HepG2 (cell line): ENCODE data around the gene POLE3. TPM values are rescaled to one million over a fixed set of nuclear protein-coding genes. Genes with fewer than 3 reads are reported as not detected.

Experiments used
- ATAC-seq: fragments of 200-7000 bp; cut with Tn5 transposase; 3 replicates; pipeline ENCODE4 v1.9.1; 2020; ENCODE audit warnings: mild to moderate bottlenecking, moderate library complexity
- BruUV-seq: library from RNA; stranded (reverse); fragments of 400-500 nt; replicated peaks from 2 replicates; lab custom pipeline; 2021; lab: Mats Ljungman, UMichigan
- CTCF ChIA-PET: fragments of 300-600 bp; formaldehyde crosslinking; extraction: SDS; loops from one replicate; lab custom pipeline; 2021; ENCODE audit warnings: low total read pairs, inconsistent platforms, low intra/inter-chr PET ratio; lab: Yijun Ruan, JAX
- POLR2A ChIA-PET: fragments of 350-600 bp; sonication (Branson Sonifier 250); formaldehyde crosslinking; loops from one replicate; lab custom pipeline; 2020; ENCODE audit warnings: antibody characterized with exemption, inconsistent platforms; lab: Yijun Ruan, JAX
- DNase-seq: peaks from one replicate; pipeline ENCODE4 v3.0.0-alpha.2; 2015; ENCODE audit warnings: low spot score
- FAIRE-seq: peaks from 3 replicates; lab custom pipeline; 2011; peaks lifted over from hg19 to GRCh38; lab: Jason Lieb, UNC
- H2AFZ ChIP-seq: one replicate; pipeline ENCODE4 v1.6.1; 2011; ENCODE audit warnings: low read length, inconsistent platforms
- H3K27ac ChIP-seq: fragments of 300-600 bp; 3 replicates; pipeline ENCODE4 v1.8.0; 2011; ENCODE audit warnings: mixed run types, mild to moderate bottlenecking, mixed read lengths, low read length, inconsistent platforms; ENCODE audit not compliant: insufficient read depth; ENCODE audit errors: extremely low read length
- H3K27me3 ChIP-seq, 2 experiments: fragments of 200-600 bp in 1 of 2; 2 replicates in 1 of 2; 3 replicates in 1 of 2; pipeline versions ENCODE4 v1.6.0 to v1.8.0; 2011; ENCODE audit warnings: low read length in 2 of 2, mild to moderate bottlenecking in 2 of 2, moderate library complexity in 2 of 2, inconsistent platforms in 1 of 2; ENCODE audit not compliant: insufficient read depth in 2 of 2, control insufficient read depth in 1 of 2
- H3K36me3 ChIP-seq, 2 experiments: fragments of 200-600 bp in 1 of 2; replicated peaks in 1 of 2; 2 replicates in 1 of 2; 3 replicates in 1 of 2; pipeline versions ENCODE4 v1.5.1 to v1.8.0; 2011; ENCODE audit warnings: low read length in 2 of 2, inconsistent platforms in 1 of 2; ENCODE audit not compliant: insufficient read depth in 2 of 2, control insufficient read depth in 1 of 2
- H3K4me1 ChIP-seq: 2 replicates; pipeline ENCODE4 v1.5.1; 2012; ENCODE audit warnings: low read length, inconsistent platforms; ENCODE audit not compliant: insufficient read depth
- H3K4me2 ChIP-seq: 2 replicates; pipeline ENCODE4 v1.6.0; 2011; ENCODE audit warnings: low read depth, low read length, inconsistent platforms
- H3K4me3 ChIP-seq, 3 experiments: fragments of 200-600 bp in 1 of 3; sonication (generic), shearing (Covaris generic) in 1 of 3; replicated peaks in 1 of 3; 2 replicates each; pipeline ENCODE4 v1.5.1; 2011 to 2016; ENCODE audit warnings: low read length in 3 of 3, inconsistent platforms in 2 of 3, low read depth in 2 of 3, mild to moderate bottlenecking in 2 of 3, control low read depth in 1 of 3, mixed read lengths in 1 of 3; ENCODE audit not compliant: insufficient read depth in 1 of 3
- H3K79me2 ChIP-seq: one replicate; pipeline ENCODE4 v1.6.1; 2011; ENCODE audit warnings: low read length, inconsistent platforms; ENCODE audit not compliant: insufficient read depth
- H3K9ac ChIP-seq: 2 replicates; pipeline ENCODE4 v1.6.0; 2011; ENCODE audit warnings: mild to moderate bottlenecking, low read depth, low read length, inconsistent platforms; ENCODE audit not compliant: insufficient read depth
- H3K9me3 ChIP-seq: 2 replicates; pipeline ENCODE4 v1.5.1; 2012; ENCODE audit warnings: mild to moderate bottlenecking, low read length
- H4K20me1 ChIP-seq: 2 replicates; pipeline ENCODE4 v1.6.0; 2011; ENCODE audit warnings: inconsistent platforms, mild to moderate bottlenecking, low read length, moderate library complexity; ENCODE audit not compliant: insufficient read depth
- BHLHE40 ChIP-seq: IDR thresholded peaks from 2 replicates; pipeline ENCODE4 v1.6.1; 2011; ENCODE audit warnings: low read length, improper control_type of control experiment
- CBX2 ChIP-seq, 2 experiments: fragments of 200-600 bp in 1 of 2; sonication (generic); formaldehyde crosslinking in 1 of 2; IDR thresholded peaks; 2 replicates each; pipeline versions ENCODE4 v1.7.0 to v1.8.1; 2018 to 2022; ENCODE audit warnings: low read depth in 2 of 2, low read length in 1 of 2, mild to moderate bottlenecking in 1 of 2, missing genetic modification reagents in 1 of 2
- SPEN ChIP-seq: sonication (generic); formaldehyde crosslinking; IDR thresholded peaks from 2 replicates; pipeline ENCODE4 v1.5.1; 2020; ENCODE audit warnings: low read depth, mild to moderate bottlenecking, missing genetic modification reagents
- SSRP1 ChIP-seq: IDR thresholded peaks from 2 replicates; pipeline ENCODE4 v1.6.1; 2016; ENCODE audit warnings: control low read depth
- ZFX ChIP-seq: sonication (generic); formaldehyde crosslinking; IDR thresholded peaks from 2 replicates; pipeline ENCODE4 v1.4.0; 2020; ENCODE audit warnings: mild to moderate bottlenecking, low read depth, missing genetic modification reagents, moderate library complexity
- ZNF160 ChIP-seq: sonication (generic); formaldehyde crosslinking; IDR thresholded peaks from 2 replicates; pipeline ENCODE4 v1.8.0; 2022; ENCODE audit warnings: mild to moderate bottlenecking, inconsistent platforms, missing genetic modification reagents
- ZNF17 ChIP-seq: sonication (generic); formaldehyde crosslinking; IDR thresholded peaks from 2 replicates; pipeline ENCODE4 v1.5.0; 2020; ENCODE audit warnings: mild to moderate bottlenecking, missing genetic modification reagents
- WGBS: methylation state at CpG from one replicate; pipeline ENCODE4 v1.1.6; 2017; ENCODE audit warnings: low lambda C conversion rate; 5-methylcytosine and 5-hydroxymethylcytosine counted together
- in situ Hi-C: cut with HindIII; loops from 2 replicates; pipeline ENCODE4 v1.10.0; 2017; ENCODE audit warnings: low pct_unique_long_range_greater_than_20kb; ENCODE audit not compliant: extremely low pct_ligation_motif_present
- intact Hi-C: fragments of 100-400 bp; cut with micrococcal nuclease; formaldehyde crosslinking; loops from one replicate; pipeline ENCODE4 v1.10.0; 2022; ENCODE audit not compliant: unreplicated experiment
- polyA plus RNA-seq, 8 experiments: library from polyadenylated mRNA; depleted of rRNA in 3 of 8; stranded (reverse) in 7 of 8; unstranded in 1 of 8; fragments of >200 nt; fragmentation: Illumina TruSeq in 4 of 8; extraction: Trizol in 4 of 8; gene quantifications; 2 replicates each; pipeline versions ENCODE4 v1.2.1 to v1.2.3, GENCODE V29; 2011 to 2016; ENCODE audit warnings: low read depth in 4 of 8, missing spikeins in 1 of 8, mixed read lengths in 1 of 8; ENCODE audit not compliant: insufficient read depth in 1 of 8
- total RNA-seq, 5 experiments: library from RNA; depleted of rRNA; stranded (reverse); fragments of >200 nt; fragmentation: Illumina TruSeq; extraction: Trizol; gene quantifications; 2 replicates each; pipeline ENCODE4 v1.2.3, GENCODE V29; 2016; ENCODE audit warnings: low read depth in 1 of 5
- TF ChIP-seq, protein P1 (sequence below): sonication (generic); formaldehyde crosslinking; conservative IDR thresholded peaks from 2 replicates; pipeline ENCODE4 v1.8.0; 2022; ENCODE audit warnings: low read depth, missing genetic modification reagents
- TF ChIP-seq, protein P2 (sequence below): sonication (generic); formaldehyde crosslinking; IDR thresholded peaks from 2 replicates; pipeline ENCODE4 v1.5.0; 2020; ENCODE audit warnings: mild to moderate bottlenecking, missing genetic modification reagents
- TF ChIP-seq, protein P3 (sequence below): sonication (generic); formaldehyde crosslinking; IDR thresholded peaks from 2 replicates; pipeline ENCODE4 v1.8.1; 2023; ENCODE audit warnings: mild to moderate bottlenecking, inconsistent platforms, moderate library complexity, missing genetic modification reagents, borderline replicate concordance
- TF ChIP-seq, protein P4 (sequence below): sonication (generic); formaldehyde crosslinking; IDR thresholded peaks from 2 replicates; pipeline ENCODE4 v1.5.1; 2020; ENCODE audit warnings: mild to moderate bottlenecking, missing genetic modification reagents
- TF ChIP-seq, protein P5 (sequence below): sonication (generic); formaldehyde crosslinking; IDR thresholded peaks from 2 replicates; pipeline ENCODE4 v1.8.1; 2022; ENCODE audit warnings: mild to moderate bottlenecking, missing genetic modification reagents

Gene POLE3
- total and polyA plus RNA-seq, 2 of the 13 experiments (the other 11 are each of a cell fraction or from before 2014, with no cell fraction given) = 36.0 to 77.2 TPM

DNA sequence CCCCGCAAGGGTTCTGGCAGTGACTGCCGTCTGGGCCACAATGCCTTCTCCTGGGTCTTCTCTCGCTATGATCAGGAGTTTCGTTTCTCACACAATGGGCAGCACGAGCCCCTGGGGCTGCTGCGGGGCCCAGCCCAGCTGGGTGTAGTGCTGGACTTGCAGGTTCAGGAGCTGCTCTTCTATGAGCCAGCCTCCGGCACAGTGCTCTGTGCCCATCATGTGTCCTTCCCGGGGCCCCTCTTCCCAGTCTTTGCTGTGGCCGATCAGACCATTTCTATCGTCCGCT, 40.7 kb downstream of the POLE3 start (continued):
- TF ChIP-seq, protein P1, sequence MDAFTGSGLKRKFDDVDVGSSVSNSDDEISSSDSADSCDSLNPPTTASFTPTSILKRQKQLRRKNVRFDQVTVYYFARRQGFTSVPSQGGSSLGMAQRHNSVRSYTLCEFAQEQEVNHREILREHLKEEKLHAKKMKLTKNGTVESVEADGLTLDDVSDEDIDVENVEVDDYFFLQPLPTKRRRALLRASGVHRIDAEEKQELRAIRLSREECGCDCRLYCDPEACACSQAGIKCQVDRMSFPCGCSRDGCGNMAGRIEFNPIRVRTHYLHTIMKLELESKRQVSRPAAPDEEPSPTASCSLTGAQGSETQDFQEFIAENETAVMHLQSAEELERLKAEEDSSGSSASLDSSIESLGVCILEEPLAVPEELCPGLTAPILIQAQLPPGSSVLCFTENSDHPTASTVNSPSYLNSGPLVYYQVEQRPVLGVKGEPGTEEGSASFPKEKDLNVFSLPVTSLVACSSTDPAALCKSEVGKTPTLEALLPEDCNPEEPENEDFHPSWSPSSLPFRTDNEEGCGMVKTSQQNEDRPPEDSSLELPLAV = no peak
- TF ChIP-seq, protein P2, sequence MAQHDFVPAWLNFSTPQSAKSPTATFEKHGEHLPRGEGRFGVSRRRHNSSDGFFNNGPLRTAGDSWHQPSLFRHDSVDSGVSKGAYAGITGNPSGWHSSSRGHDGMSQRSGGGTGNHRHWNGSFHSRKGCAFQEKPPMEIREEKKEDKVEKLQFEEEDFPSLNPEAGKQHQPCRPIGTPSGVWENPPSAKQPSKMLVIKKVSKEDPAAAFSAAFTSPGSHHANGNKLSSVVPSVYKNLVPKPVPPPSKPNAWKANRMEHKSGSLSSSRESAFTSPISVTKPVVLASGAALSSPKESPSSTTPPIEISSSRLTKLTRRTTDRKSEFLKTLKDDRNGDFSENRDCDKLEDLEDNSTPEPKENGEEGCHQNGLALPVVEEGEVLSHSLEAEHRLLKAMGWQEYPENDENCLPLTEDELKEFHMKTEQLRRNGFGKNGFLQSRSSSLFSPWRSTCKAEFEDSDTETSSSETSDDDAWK (CRISPR knock-in tag) = no peak
- no peak for TF ChIP-seq BHLHE40

DNA sequence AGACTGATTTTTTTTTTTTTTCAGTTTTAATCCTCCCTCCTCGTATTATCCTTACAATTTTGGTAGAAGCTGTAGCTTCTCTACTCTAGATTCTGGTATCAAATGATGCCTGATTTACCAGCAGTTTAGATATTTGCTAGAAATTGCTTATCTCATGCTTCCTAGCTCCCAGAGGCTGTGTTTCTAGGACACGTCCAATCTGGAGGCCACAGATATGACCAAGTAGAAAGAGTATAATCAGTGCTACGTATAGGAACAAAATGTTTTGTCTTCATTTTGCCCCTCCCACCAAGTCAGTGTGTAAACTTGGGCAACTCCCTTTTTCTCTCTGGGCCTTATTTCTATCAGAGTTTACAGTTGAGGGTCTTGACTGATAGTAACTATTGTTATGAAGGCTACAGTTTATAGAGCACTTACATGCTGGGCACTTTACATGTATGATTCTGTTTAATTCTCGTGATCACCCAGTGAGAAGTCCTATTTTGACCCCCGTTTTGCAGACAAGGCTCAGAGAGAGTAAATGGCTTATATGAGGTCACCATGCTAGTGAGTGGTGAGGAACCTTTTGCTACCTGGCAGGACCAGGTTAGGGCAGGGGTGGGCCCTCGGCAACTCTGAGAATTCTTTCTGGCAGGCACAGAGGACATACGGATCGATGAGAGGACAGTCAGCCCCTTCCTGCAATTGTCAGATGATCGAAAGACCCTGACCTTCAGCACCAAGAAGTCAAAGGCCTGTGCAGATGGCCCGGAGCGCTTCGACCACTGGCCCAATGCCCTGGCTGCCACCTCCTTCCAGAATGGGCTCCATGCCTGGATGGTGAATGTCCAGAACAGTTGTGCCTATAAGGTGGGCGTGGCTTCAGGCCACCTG, 41.3 kb downstream of the POLE3 start:
- no peak for DNase-seq
- peaks cover 76% of the 10 kb centered on the region for H3K4me1 ChIP-seq
- H3K79me2 ChIP-seq = no peaks in the 10 kb centered on the region
- BruUV-seq = no TSS peak
- ChIA-PET POLR2A (interaction anchor here (0.8 to 2.2 kb wide), 4 partner anchors 18 to 94 kb away, joined by 3 to 6 read pairs (median 4); partner anchors contain the start of genes C9orf43, CDC26 and POLE3), CTCF (no interaction called here)
- FAIRE-seq = no peak
- in situ Hi-C loops (no loop called here), intact Hi-C loops (no loop called here)
- no peaks in the 10 kb centered on the region for H3K9me3 ChIP-seq
- peak; percentile 19; the same call in 2 of the 3 replicates for ATAC-seq
- no peaks in the 10 kb centered on the region for H3K27me3 ChIP-seq
- H2AFZ ChIP-seq = no peak overlapping the region
- H3K9ac ChIP-seq = no peak overlapping the region
- H3K36me3 ChIP-seq = peaks cover 0 to under 1% of the 10 kb centered on the region in 2 experiments; a peak in 1 of 5 replicates
- peak overlapping the region in 2 of 3 experiments; percentile 24 to 43; a peak in 2 of 6 replicates for H3K4me3 ChIP-seq
- peaks cover 9% of the 10 kb centered on the region for H4K20me1 ChIP-seq
- WGBS = 32% methylated on average over 12 of the region's 13 CpGs
- H3K4me2 ChIP-seq = peak overlapping the region; percentile 68
- H3K27ac ChIP-seq = no peak overlapping the region
- TF ChIP-seq, protein P3, sequence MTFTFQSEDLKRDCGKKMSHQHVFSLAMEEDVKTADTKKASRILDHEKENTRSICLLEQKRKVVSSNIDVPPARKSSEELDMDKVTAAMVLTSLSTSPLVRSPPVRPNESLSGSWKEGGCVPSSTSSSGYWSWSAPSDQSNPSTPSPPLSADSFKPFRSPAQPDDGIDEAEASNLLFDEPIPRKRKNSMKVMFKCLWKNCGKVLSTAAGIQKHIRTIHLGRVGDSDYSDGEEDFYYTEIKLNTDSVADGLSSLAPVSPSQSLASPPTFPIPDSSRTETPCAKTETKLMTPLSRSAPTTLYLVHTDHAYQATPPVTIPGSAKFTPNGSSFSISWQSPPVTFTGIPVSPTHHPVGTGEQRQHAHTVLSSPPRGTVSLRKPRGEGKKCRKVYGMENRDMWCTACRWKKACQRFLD (CRISPR knock-in tag) = no peak
- TF ChIP-seq CBX2 (IDR thresholded peaks at IDR 0.05; ENCODE audit: low read depth, low read length) = no peak
- TF ChIP-seq CBX2 (CRISPR knock-in tag; IDR thresholded peaks at IDR 0.05; ENCODE audit: low read depth) = no peak
- no peak for TF ChIP-seq ZNF17 (CRISPR knock-in tag)
- TF ChIP-seq, protein P4, sequence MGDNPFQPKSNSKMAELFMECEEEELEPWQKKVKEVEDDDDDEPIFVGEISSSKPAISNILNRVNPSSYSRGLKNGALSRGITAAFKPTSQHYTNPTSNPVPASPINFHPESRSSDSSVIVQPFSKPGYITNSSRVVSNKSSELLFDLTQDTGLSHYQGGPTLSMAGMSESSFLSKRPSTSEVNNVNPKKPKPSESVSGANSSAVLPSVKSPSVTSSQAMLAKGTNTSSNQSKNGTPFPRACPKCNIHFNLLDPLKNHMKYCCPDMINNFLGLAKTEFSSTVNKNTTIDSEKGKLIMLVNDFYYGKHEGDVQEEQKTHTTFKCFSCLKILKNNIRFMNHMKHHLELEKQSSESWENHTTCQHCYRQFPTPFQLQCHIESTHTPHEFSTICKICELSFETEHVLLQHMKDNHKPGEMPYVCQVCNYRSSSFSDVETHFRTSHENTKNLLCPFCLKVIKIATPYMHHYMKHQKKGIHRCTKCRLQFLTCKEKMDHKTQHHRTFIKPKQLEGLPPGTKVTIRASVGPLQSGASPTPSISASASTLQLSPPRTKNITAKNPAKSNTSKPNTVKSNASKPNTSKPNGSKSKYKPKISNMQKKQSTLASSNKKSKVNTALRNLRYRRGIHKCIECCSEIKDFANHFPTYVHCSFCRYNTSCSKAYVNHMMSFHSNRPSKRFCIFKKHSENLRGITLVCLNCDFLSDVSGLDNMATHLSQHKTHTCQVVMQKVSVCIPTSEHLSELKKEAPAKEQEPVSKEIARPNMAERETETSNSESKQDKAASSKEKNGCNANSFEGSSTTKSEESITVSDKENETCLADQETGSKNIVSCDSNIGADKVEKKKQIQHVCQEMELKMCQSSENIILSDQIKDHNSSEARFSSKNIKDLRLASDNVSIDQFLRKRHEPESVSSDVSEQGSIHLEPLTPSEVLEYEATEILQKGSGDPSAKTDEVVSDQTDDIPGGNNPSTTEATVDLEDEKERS (CRISPR knock-in tag) = no peak
- TF ChIP-seq SSRP1 (CRISPR knock-in tag) = no peak
- TF ChIP-seq, protein P5, sequence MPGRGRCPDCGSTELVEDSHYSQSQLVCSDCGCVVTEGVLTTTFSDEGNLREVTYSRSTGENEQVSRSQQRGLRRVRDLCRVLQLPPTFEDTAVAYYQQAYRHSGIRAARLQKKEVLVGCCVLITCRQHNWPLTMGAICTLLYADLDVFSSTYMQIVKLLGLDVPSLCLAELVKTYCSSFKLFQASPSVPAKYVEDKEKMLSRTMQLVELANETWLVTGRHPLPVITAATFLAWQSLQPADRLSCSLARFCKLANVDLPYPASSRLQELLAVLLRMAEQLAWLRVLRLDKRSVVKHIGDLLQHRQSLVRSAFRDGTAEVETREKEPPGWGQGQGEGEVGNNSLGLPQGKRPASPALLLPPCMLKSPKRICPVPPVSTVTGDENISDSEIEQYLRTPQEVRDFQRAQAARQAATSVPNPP = no peak
- 0 out of 2 replicates have a peak, but pooled peaks have one; percentile 21 for TF ChIP-seq SPEN
- 0 out of 2 replicates have a peak, but pooled peaks have one; percentile 32 for TF ChIP-seq ZFX
- TF ChIP-seq ZNF160 = no peak
